Measurements from ENCODE around the gene KDM4C.

Gene KDM4C

DNA sequence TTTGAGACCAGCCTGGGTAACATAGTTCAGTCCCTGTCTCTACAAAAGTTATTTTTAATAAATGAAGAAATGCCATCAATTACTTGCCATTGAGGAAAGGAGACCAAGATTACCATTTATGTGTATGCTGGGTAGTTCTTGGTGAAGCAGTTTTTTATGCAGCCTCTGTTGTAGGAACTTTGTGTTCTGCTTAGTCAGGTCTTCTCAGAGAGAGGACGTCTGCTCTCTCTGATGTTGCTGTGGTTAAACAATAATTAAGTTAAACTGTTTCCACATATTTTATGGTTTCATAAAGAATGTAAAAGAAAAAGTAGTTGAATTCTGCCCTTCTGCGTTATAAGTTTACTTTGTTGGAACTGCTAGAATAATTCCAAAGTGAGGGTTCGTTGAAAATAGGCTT lies 210.5 kb downstream of the KDM4C start:
- DNase-seq (ENCODE audit: low read depth in 1 of 2, low spot score in 1 of 2): no peak

GRCh38 chr9:6969805-6970204 lies 212.0 kb downstream of the KDM4C start:
- DNase-seq (ENCODE audit: low read depth in 1 of 2, low spot score in 1 of 2): no peak

DNA sequence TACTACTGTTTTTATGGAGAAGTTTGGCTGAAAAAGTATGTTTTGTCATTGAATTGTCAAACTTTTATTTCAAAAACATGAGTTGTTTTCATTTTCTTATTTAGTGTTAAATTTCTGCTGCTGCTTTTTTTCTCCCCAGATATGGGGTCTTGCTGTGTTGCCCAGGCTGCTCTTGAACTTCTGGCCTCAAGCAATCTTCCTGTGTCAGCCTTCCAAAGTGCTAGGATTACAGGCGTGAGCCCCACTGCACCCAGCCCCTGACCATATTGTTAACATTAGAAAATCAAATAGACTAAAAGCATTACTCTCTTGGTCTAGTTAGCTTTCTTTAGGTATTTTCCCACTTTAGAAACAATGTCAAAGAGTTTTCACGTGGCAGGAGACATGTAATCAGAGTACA lies 215.3 kb downstream of the KDM4C start:
- no peak for DNase-seq (ENCODE audit: low read depth in 1 of 2, low spot score in 1 of 2)

DNA sequence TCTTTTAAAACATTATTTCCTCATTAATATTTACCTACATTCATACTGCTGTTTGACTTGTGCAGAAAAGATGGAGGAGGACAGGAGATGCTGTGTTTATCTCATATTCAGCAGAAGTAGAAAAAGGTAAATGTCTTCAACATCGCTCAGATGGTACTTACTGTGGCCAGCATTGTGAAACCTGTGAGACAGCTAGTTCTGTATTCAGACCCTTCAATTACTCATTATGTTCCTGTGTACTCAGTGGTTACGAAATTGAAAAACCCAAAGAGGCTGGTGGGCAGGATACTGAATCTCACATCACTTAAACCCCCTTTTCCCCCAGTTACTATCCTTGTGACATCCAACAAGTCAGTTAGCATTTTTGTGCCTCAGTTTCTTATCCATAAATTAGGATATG lies 216.0 kb downstream of the KDM4C start:
- DNase-seq (ENCODE audit: low read depth in 1 of 2, low spot score in 1 of 2): no peak

GRCh38 chr9:6975198-6975597 lies 217.4 kb downstream of the KDM4C start:
- no peak for DNase-seq (ENCODE audit: low read depth in 1 of 2, low spot score in 1 of 2)

- DNase-seq (ENCODE audit: low read depth in 1 of 2, low spot score in 1 of 2): no peak
Observed at GRCh38 chr9:6977761-6978160, 220.0 kb downstream of the KDM4C start.

DNA sequence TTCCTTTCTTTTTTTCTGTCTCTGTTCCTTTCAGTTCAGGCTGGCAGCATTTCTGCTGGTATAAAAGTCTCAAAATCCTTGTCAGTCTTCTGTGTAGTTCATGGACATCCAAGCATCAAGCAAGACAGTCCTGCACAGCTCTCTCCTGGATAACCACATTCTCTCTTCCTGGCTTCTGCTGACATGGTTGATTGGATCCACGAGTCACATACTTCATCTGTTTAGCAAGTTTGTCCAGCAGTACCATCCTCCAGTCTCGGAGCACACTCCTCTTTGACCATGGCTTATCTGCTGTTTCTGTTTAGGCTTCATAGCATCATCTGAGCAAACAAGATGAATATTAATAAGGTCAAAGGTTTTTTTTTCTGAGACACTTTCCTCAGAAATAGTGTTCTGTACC lies 220.8 kb downstream of the KDM4C start:
- DNase-seq (ENCODE audit: low read depth in 1 of 2, low spot score in 1 of 2): no peak

GRCh38 chr9:6984941-6985578 lies 227.3 kb downstream of the KDM4C start:
- no peak for DNase-seq (ENCODE audit: low read depth in 1 of 2, low spot score in 1 of 2)

- DNase-seq (ENCODE audit: low read depth in 1 of 2, low spot score in 1 of 2): no peak
Observed at GRCh38 chr9:6986141-6986815, 228.5 kb downstream of the KDM4C start.

DNA sequence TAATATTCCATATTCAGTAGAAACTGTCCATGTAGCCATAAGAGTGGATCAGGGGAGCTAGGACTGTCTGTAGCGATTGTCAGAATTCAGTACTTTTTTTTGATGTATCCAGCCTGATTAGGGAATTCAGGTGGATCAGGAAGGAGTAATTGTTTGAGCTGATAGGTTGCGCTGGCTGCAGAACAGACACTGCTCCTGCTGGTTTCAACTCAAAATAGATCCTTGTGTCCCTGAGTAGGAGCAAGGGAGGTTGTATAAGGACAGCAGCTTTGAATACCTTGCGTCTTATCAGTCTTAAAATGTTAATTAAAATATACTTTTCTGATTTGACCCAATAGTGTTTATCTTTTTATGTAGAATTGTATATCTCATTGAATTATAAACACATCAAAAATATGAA lies 229.6 kb downstream of the KDM4C start:
- DNase-seq (ENCODE audit: low read depth in 1 of 2, low spot score in 1 of 2): no peak

GRCh38 chr9:6991418-6991817 lies 233.6 kb downstream of the KDM4C start:
- no peak for DNase-seq (ENCODE audit: low read depth in 1 of 2, low spot score in 1 of 2)

DNA sequence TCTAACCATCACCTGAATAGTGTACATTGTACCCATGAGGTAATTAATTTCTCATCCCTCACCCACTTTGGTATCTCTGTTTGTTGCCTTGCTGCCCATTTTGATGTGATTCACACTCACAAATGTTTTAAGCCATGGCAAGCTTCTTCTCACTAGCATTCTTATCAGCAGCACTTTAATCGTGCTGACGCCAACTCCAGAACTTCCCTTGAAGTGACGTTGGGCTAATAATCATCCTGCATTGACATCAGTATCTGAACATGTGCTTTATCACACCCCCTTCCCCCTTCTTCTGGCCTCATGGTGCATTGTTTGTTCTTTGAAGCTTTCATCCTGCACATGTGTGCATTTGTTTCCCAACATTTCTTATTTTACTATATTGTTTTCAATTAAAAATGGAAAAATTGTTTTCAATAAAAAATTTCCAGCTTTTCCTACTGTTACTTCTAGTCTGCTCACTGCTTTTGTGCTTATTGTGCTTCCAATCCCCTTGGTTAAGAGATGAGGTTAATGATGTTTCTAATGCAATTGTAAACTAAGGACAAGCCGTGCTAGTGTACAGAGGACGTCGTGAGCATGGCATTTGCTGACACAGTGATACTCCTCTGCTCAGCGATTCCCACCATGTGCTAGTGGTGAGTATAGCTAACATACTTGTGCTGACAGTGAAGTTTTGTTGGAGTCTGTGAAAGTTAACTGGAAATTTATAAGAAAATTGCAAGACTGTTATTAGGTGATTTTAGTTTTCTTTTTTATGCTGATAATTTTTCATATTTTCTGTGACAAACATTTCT lies 238.5 kb downstream of the KDM4C start:
- DNase-seq (ENCODE audit: low read depth in 1 of 2, low spot score in 1 of 2): no peak

DNA sequence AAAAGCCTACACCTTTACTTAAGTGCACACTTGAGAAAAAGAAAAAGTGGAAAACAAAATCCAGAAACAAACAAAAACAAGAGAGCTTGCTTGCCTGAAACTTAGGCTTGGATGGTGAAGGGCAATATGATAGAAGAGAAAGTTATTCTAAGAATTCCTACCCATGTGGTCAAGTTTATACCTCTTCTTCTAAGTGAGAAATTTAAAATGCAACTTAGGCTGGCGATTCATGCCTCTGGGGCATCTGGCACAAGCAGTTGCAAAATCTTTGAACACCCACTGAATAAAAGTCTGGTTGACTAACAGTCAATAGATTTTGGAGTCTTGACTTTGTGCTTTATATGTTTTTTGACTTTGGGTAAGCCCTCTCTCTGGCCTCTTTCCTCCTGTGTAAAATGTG lies 239.6 kb downstream of the KDM4C start:
- no peak for DNase-seq (ENCODE audit: low read depth in 1 of 2, low spot score in 1 of 2)

DNA sequence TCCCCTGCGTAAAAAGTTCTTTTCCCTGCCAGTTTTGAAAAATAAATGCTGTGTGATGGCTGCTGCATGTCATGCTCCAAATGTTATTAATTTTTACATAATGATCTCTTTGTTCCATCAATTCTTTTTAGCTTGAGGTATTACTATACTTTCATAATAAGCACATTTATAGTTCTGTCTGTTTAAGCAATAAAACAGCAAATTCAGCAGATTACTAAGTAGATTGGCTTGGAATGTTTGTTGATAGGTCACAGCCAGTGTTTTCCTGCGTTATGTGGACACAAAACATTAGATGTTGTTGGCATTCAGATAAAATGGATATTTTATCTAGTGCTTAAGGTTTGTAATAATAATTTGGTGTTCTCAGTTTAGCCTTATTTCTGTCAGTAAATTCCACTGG lies 242.0 kb downstream of the KDM4C start:
- no peak for DNase-seq (ENCODE audit: low read depth in 1 of 2, low spot score in 1 of 2)

GRCh38 chr9:7001571-7001970 lies 243.8 kb downstream of the KDM4C start:
- DNase-seq (ENCODE audit: low read depth in 1 of 2, low spot score in 1 of 2): no peak

DNA sequence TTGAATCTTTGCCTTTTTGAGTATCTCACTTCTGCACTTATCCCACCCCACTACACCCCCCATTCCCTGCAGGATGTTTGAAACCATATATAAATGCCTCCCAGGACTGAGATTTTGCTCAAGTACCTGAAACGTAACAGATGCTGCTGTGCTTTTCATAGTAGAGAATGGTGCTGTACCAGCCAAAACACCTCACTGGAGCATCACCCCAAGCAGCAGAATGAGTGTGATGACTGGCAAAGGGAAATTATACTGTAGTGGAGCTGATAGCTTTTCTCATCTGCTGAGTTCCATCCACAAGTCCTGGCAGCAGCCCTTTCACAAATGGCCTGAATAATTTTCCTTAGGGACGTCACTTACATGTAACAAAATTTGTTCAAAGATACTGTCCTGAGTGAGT lies 246.1 kb downstream of the KDM4C start:
- no peak for DNase-seq (ENCODE audit: low read depth in 1 of 2, low spot score in 1 of 2)

GRCh38 chr9:7006417-7006816 lies 248.6 kb downstream of the KDM4C start:
- no peak for DNase-seq (ENCODE audit: low read depth in 1 of 2, low spot score in 1 of 2)

GRCh38 chr9:7008411-7008810 lies 250.6 kb downstream of the KDM4C start:
- no peak for DNase-seq (ENCODE audit: low read depth in 1 of 2, low spot score in 1 of 2)

- no peak for DNase-seq (ENCODE audit: low read depth in 1 of 2, low spot score in 1 of 2)
Observed at GRCh38 chr9:7009065-7009464, 251.3 kb downstream of the KDM4C start.

DNA sequence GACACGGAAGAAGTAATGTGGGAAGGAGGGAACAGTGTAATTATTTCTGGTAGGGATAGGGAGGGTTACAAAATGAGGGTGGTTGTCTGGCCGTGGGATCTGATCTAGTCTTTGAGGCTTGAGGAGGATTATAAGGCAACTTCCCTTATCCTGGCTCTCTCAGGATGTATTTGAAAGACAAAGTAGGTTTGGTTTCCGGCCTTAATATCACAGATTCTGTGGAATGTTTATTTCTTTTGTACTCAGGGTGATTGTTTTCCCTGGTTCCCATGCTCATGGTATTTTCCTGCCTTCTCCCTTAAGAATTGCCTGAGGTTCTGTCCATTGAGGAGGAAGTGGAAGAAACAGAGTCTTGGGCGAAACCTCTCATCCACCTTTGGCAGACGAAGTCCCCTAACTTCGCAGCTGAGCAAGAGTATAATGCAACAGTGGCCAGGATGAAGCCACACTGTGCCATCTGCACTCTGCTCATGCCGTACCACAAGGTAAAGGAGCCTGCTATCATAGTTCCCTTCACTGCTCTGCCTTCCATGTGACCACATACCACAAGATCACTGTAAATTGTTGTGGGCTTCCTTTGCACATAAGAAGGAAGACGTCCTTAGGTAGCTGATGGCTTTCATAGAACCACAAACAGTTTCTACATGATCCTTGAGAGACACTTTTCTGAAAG lies 253.8 kb downstream of the KDM4C start:
- no peak for DNase-seq (ENCODE audit: low read depth in 1 of 2, low spot score in 1 of 2)

- no peak for DNase-seq (ENCODE audit: low read depth in 1 of 2, low spot score in 1 of 2)
Observed at GRCh38 chr9:7027996-7028395, 270.2 kb downstream of the KDM4C start.

DNA sequence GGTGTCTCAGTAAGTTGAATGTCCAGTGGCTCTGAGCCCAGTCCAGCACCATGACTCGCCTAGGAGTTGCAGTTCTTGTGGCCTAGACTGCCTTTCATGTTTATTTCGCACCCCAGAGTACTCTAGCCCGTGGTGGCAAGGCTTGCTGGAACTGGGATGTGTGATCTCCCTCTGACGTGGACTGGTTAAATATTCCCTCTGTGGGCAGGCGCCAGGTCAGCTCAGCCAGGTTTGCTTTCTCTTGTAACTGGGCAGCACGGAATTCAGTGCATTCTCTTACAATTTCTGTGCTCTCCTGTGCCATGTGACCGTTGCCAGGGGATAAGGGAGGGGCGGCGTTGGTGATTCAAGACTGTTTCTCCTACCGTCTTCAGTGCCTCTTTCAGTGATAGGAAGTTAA lies 270.8 kb downstream of the KDM4C start:
- no peak for DNase-seq (ENCODE audit: low read depth in 1 of 2, low spot score in 1 of 2)

Measured in activated T-helper 1 cell treated with anti-CD3 and anti-CD28 coated beads, Interleukin-2, amount 50 U/mL, for 16 hours (primary cell).